ENCODE measurements around the gene CAMKK2. TPM values are rescaled to one million over a fixed set of nuclear protein-coding genes. Genes with fewer than 3 reads are reported as not detected.

CAMKK2 gene
- total and polyA plus RNA-seq, 2 of the 13 experiments (the other 11 are each of a cell fraction or from before 2014, with no cell fraction given), result 18.8 to 20.0 TPM

GRCh38 chr12:121190523-121191031 is 105.9 kb downstream of the CAMKK2 start:
- H3K9ac ChIP-seq (ENCODE audit: insufficient read depth, low read depth, low read length), result no peak overlapping the region
- in situ Hi-C loops (cut with HindIII; ENCODE audit: extremely low pct_ligation_motif_present, low pct_unique_long_range_greater_than_20kb) (no loop called here), intact Hi-C loops (cut with micrococcal nuclease; ENCODE audit: unreplicated experiment) (no loop called here)
- no peaks in the 10 kb centered on the region for H4K20me1 ChIP-seq (ENCODE audit: insufficient read depth, low read length)
- ChIA-PET CTCF (ENCODE audit: low intra/inter-chr PET ratio, low total read pairs) (no interaction called here), POLR2A (no interaction called here)
- peaks cover 2 to 16% of the 10 kb centered on the region in 2 experiments; a peak in 1 of 5 replicates for H3K27me3 ChIP-seq (ENCODE audit: control insufficient read depth in 1 of 2, insufficient read depth in 2 of 2, low read length in 2 of 2)
- H3K4me1 ChIP-seq (ENCODE audit: insufficient read depth, low read length), result peaks cover 1% of the 10 kb centered on the region
- no peak overlapping the region for H3K4me3 ChIP-seq (replicated peaks in 1 of 3; ENCODE audit: insufficient read depth in 1 of 3, low read depth in 2 of 3, low read length in 3 of 3)
- no peak for DNase-seq (ENCODE audit: low spot score)
- no peaks in the 10 kb centered on the region for H3K79me2 ChIP-seq (ENCODE audit: insufficient read depth, low read length)
- no peak overlapping the region for H3K4me2 ChIP-seq (ENCODE audit: low read depth, low read length)
- no peaks in the 10 kb centered on the region for H3K36me3 ChIP-seq (replicated peaks in 1 of 2; ENCODE audit: control insufficient read depth in 1 of 2, insufficient read depth in 2 of 2, low read length in 2 of 2)
- H3K27ac ChIP-seq (ENCODE audit: extremely low read length, insufficient read depth, low read length), result no peak overlapping the region
- ATAC-seq, result no peak
- no peak overlapping the region for H2AFZ ChIP-seq (ENCODE audit: low read length)
- 9% methylated on average over 2 of the region's 2 CpGs for WGBS (ENCODE audit: low lambda C conversion rate)
- no peaks in the 10 kb centered on the region for H3K9me3 ChIP-seq (ENCODE audit: low read length)
- FAIRE-seq, result no peak
- no TSS peak for BruUV-seq (replicated peaks)
- TF ChIP-seq, protein P1, sequence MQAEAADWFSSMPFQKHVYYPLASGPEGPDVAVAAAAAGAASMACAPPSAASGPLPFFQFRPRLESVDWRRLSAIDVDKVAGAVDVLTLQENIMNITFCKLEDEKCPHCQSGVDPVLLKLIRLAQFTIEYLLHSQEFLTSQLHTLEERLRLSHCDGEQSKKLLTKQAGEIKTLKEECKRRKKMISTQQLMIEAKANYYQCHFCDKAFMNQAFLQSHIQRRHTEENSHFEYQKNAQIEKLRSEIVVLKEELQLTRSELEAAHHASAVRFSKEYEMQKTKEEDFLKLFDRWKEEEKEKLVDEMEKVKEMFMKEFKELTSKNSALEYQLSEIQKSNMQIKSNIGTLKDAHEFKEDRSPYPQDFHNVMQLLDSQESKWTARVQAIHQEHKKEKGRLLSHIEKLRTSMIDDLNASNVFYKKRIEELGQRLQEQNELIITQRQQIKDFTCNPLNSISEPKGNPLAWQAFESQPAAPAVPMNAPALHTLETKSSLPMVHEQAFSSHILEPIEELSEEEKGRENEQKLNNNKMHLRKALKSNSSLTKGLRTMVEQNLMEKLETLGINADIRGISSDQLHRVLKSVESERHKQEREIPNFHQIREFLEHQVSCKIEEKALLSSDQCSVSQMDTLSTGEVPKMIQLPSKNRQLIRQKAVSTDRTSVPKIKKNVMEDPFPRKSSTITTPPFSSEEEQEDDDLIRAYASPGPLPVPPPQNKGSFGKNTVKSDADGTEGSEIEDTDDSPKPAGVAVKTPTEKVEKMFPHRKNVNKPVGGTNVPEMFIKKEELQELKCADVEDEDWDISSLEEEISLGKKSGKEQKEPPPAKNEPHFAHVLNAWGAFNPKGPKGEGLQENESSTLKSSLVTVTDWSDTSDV (CRISPR knock-in tag; IDR thresholded peaks at IDR 0.05), result no peak
- TF ChIP-seq, protein P2, sequence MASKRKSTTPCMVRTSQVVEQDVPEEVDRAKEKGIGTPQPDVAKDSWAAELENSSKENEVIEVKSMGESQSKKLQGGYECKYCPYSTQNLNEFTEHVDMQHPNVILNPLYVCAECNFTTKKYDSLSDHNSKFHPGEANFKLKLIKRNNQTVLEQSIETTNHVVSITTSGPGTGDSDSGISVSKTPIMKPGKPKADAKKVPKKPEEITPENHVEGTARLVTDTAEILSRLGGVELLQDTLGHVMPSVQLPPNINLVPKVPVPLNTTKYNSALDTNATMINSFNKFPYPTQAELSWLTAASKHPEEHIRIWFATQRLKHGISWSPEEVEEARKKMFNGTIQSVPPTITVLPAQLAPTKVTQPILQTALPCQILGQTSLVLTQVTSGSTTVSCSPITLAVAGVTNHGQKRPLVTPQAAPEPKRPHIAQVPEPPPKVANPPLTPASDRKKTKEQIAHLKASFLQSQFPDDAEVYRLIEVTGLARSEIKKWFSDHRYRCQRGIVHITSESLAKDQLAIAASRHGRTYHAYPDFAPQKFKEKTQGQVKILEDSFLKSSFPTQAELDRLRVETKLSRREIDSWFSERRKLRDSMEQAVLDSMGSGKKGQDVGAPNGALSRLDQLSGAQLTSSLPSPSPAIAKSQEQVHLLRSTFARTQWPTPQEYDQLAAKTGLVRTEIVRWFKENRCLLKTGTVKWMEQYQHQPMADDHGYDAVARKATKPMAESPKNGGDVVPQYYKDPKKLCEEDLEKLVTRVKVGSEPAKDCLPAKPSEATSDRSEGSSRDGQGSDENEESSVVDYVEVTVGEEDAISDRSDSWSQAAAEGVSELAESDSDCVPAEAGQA (IDR thresholded peaks at IDR 0.05; ENCODE audit: low read depth), result no peak
- TF ChIP-seq, protein P2 (CRISPR knock-in tag; IDR thresholded peaks at IDR 0.05; ENCODE audit: borderline replicate concordance), result no peak
- TF ChIP-seq ASH2L (IDR thresholded peaks at IDR 0.05; ENCODE audit: insufficient read length, low read depth, low read length) (no peak), ZFP36 (IDR thresholded peaks at IDR 0.05; ENCODE audit: borderline replicate concordance, low read depth, low read length, partially characterized antibody) (no peak), BCL3 (CRISPR knock-in tag; IDR thresholded peaks at IDR 0.05) (no peak), MTF2 (CRISPR knock-in tag; IDR thresholded peaks at IDR 0.05; ENCODE audit: borderline replicate concordance) (no peak), NRL (CRISPR knock-in tag; IDR thresholded peaks at IDR 0.05; ENCODE audit: borderline replicate concordance) (no peak)
- TF ChIP-seq, protein P3, sequence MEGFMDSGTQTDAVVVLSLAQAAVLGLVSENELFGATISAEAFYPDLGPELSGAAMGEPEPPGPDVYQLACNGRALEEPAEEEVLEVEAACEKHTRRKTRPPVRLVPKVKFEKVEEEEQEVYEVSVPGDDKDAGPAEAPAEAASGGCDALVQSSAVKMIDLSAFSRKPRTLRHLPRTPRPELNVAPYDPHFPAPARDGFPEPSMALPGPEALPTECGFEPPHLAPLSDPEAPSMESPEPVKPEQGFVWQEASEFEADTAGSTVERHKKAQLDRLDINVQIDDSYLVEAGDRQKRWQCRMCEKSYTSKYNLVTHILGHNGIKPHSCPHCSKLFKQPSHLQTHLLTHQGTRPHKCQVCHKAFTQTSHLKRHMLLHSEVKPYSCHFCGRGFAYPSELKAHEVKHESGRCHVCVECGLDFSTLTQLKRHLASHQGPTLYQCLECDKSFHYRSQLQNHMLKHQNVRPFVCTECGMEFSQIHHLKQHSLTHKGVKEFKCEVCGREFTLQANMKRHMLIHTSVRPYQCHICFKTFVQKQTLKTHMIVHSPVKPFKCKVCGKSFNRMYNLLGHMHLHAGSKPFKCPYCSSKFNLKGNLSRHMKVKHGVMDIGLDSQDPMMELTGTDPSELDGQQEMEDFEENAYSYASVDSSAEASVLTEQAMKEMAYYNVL (CRISPR knock-in tag; IDR thresholded peaks at IDR 0.05; ENCODE audit: borderline replicate concordance), result no peak
